ENCODE results near the gene DUSP3.

The DUSP3 gene

DNA sequence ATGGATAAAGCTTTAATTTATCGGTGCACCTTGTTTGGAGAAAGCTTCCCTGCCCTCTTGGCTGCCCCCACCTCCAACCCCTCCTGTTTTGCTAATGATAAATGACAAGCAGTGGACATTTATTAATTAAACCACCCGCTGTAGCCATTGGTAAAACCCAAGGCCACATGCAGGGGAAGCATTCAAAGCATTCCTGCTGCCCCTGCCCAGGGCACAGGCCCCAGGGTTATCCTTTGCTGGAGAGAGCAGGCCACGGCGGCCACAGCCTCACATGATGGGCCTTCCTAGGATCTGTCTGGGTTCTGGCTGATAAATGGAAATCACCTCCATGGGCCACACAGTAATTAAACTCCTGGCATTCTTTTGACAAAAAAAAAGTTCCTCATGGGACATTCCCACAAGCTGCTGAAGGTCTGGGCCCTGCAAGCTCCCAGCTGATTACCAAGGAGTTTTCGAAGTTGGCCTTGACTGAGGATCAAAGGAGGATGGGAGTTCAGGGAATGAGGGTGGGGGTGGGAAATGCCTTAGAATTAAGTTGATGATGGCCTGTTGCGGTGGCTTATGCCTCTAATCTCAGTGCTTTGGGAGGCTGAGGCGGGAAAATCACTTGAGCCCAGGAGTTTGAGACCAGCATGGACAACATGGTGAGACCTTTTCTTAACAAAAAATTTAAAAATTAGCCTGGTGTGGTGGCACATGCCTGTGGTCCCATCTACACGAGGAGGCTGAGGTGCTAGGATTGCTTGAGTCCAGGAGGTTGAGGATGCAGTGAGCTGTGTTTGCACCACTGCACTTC lies 55.7 kb downstream of the DUSP3 start:
- DNase-seq = no peak

GRCh38 chr17:43722269-43722619 lies 56.5 kb downstream of the DUSP3 start:
- DNase-seq = no peak

DNA sequence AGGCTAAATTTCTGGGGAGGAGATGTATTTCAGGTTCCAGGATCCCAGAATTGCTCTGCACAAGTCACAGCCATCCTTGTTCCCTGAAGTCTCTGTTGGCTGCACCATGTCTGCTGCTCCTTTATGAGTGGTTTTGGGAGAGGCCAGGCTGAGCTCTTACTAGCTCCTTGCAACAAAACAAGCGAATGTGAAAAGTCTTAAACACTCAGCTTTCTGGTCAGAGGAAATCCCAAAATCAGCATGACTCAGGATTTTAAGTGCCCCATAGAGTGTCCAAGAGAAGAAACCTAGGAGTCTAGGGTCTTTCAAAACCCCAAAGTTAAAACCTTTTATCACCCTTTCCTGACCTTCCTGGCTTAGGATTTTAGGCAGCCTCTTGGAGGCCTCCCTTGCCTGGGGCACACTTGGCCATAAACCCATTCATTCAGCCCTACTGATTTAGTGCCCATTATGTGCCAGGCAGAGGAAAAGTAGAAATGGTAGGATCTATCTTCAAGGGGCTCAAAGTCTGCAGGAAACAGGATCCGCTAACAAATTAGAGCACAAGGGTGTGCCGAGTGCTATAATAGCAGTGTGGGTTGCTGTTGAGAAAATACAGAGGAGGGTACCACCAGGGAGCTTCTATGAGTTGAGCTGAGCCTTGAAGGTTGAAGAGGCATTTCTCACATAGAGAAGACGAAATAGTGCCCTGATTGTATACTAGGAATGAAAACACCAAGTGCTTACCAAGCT lies 57.1 kb downstream of the DUSP3 start:
- DNase-seq = no peak

GRCh38 chr17:43720311-43721060 lies 58.3 kb downstream of the DUSP3 start:
- no peak for DNase-seq

GRCh38 chr17:43719578-43719977 lies 59.2 kb downstream of the DUSP3 start:
- no peak for DNase-seq

- DNase-seq = no peak
Measured at GRCh38 chr17:43718544-43718943, 60.2 kb downstream of the DUSP3 start.

DNA sequence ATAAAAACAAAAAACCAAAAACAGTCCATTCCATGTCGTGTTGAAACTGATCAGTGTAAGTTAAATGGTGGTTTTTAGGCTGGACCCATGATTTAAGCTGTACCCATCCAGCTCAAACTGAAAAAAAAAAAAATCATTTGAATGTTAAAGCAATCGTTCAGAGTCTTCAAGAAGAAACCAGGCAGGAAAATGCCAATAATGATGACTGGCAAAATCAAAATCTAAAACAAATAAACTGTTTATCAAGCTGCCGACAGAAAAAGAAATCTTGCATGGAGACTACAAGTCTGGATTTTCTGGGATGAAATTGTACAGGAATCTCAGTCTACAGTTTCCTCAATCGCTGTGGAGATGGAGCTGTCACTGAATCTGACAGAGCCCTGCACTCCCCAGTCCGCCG lies 60.9 kb downstream of the DUSP3 start:
- DNase-seq = no peak
